Panc1 (cell line): ENCODE data around the gene CFAP45. TPM values are rescaled to one million over a fixed set of nuclear protein-coding genes. Genes with fewer than 3 reads are reported as not detected.

Experiments
- ATAC-seq: fragments of 200-7000 bp; cut with Tn5 transposase; 2 replicates; pipeline ENCODE4 v1.9.1; 2020; ENCODE audit warnings: mild to moderate bottlenecking, moderate library complexity
- BruUV-seq: library from RNA; stranded (reverse); fragments of 400-500 nt; replicated peaks from 2 replicates; lab custom pipeline; 2021; lab: Mats Ljungman, UMichigan
- CTCF ChIA-PET: fragments of 300-600 bp; sonication (Branson Sonifier 250); formaldehyde crosslinking; loops from one replicate; lab custom pipeline; 2022; ENCODE audit warnings: antibody characterized with exemption; lab: Charles Lee
- POLR2A ChIA-PET: fragments of 300-600 bp; sonication (Branson Sonifier 250); formaldehyde crosslinking; loops from one replicate; lab custom pipeline; 2022; ENCODE audit warnings: antibody characterized with exemption; lab: Charles Lee
- DNase-seq: peaks from one replicate; pipeline ENCODE4 v3.0.0-alpha.2; 2010; ENCODE audit warnings: low read depth, low spot score
- H3K27ac ChIP-seq: 2 replicates; pipeline ENCODE4 v1.5.1; 2011; ENCODE audit warnings: mild to moderate bottlenecking, low read length, inconsistent platforms
- H3K27me3 ChIP-seq: fragments of 200-500 bp; sonication (Bioruptor generic); 2 replicates; pipeline ENCODE4 v1.6.0; 2014; ENCODE audit warnings: low read length, inconsistent platforms; ENCODE audit not compliant: control insufficient read depth, insufficient read depth
- H3K36me3 ChIP-seq: fragments of 200-500 bp; sonication (Bioruptor generic); 2 replicates; pipeline ENCODE4 v1.5.1; 2014; ENCODE audit warnings: inconsistent platforms, mild to moderate bottlenecking, low read length, moderate library complexity; ENCODE audit not compliant: control insufficient read depth, insufficient read depth
- H3K4me1 ChIP-seq: 2 replicates; pipeline ENCODE4 v1.5.1; 2011; ENCODE audit warnings: inconsistent platforms, mild to moderate bottlenecking, low read length, moderate library complexity; ENCODE audit not compliant: control insufficient read depth, insufficient read depth
- H3K4me3 ChIP-seq, 2 experiments: 2 replicates each; pipeline ENCODE4 v1.5.1; 2011 to 2012; ENCODE audit warnings: low read depth in 2 of 2, low read length in 2 of 2, mild to moderate bottlenecking in 2 of 2, inconsistent platforms in 1 of 2, moderate library complexity in 1 of 2
- H3K9me3 ChIP-seq: fragments of 200-500 bp; sonication (Bioruptor generic); 2 replicates; pipeline ENCODE4 v1.5.1; 2014; ENCODE audit warnings: low read depth, mild to moderate bottlenecking, inconsistent platforms, low read length, moderate library complexity; ENCODE audit not compliant: control insufficient read depth, insufficient read depth
- POLR2AphosphoS5 ChIP-seq: IDR thresholded peaks from 2 replicates; pipeline ENCODE4 v1.6.1; 2012; ENCODE audit warnings: mild to moderate bottlenecking, low read depth, low read length, moderate library complexity
- SIN3A ChIP-seq: IDR thresholded peaks from 2 replicates; pipeline ENCODE4 v1.6.1; 2012; ENCODE audit warnings: low read depth, mild to moderate bottlenecking, low read length, moderate library complexity, borderline replicate concordance; ENCODE audit not compliant: insufficient read depth
- TCF7L2 ChIP-seq: IDR thresholded peaks from 2 replicates; pipeline ENCODE4 v1.6.1; 2011; ENCODE audit warnings: mild to moderate bottlenecking, low read depth, low read length, inconsistent platforms
- in situ Hi-C: cut with HindIII; loops from 2 replicates; pipeline ENCODE4 v1.10.0; 2016; ENCODE audit warnings: low sequenced_read_pairs, low pct_unique_long_range_greater_than_20kb
- intact Hi-C: fragments of 100-400 bp; cut with micrococcal nuclease; formaldehyde crosslinking; loops from one replicate; pipeline ENCODE4 v1.10.0; 2022; ENCODE audit not compliant: unreplicated experiment
- total RNA-seq: library from RNA; stranded (reverse); gene quantifications from one replicate; pipeline ENCODE4 v1.2.1, GENCODE V29; 2021; ENCODE audit not compliant: unreplicated experiment
- TF ChIP-seq, protein P1 (sequence below): fragments of 450-650 bp; IDR thresholded peaks from 2 replicates; pipeline ENCODE4 v1.5.1; 2017; ENCODE audit warnings: mild to moderate bottlenecking
- TF ChIP-seq, protein P2 (sequence below), 2 experiments: IDR thresholded peaks; 2 replicates each; pipeline ENCODE4 v1.6.1; 2011 to 2012; ENCODE audit warnings: low read depth in 2 of 2, control low read depth in 1 of 2, low read length in 1 of 2, mild to moderate bottlenecking in 1 of 2, moderate library complexity in 1 of 2; ENCODE audit not compliant: insufficient read depth in 1 of 2

Gene CFAP45
- total RNA-seq, 1 experiment from 2014 or later = 1.6 TPM

DNA sequence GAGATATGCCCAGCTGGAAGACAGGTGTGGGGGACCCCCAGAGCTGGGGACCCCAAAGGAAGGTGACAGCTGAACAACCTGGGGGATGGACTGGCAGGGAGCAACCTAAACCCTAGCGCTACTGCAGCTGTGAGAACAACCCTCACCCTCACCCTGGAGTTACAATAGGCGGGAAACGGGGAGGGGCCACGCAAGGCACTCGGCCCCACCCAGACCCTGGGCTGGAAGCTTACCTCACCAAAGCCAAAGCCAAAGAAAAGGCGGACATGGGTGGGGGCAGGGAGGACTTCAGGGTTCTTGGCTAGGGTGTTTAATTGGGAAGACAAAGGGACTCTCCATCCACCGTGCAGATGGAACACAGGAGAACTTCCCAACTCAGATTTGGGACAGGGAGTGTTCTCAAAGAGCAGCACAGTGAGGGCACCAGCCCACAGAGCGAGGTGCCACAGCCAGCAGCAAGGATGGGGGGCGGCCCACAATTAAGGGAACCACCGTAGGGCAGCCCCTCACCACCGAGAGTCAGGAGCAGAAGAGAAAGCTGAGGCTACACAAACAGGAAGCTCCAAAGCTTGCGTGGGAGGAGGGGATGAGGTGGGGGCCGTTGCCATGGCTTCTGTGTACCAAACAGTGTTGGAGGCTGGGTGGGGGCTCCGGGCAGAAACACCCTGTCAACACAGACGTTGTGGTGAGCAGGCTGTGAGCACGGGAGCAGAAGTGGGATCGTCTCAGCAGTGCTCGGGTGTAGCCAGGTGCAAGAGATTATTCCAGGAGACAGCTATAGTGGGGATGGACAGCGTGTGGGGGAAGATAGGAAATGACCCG is 23.4 kb upstream of the CFAP45 start:
- TF ChIP-seq SIN3A (no peak), POLR2AphosphoS5 (no peak), TCF7L2 (no peak)
- TF ChIP-seq, protein P1, sequence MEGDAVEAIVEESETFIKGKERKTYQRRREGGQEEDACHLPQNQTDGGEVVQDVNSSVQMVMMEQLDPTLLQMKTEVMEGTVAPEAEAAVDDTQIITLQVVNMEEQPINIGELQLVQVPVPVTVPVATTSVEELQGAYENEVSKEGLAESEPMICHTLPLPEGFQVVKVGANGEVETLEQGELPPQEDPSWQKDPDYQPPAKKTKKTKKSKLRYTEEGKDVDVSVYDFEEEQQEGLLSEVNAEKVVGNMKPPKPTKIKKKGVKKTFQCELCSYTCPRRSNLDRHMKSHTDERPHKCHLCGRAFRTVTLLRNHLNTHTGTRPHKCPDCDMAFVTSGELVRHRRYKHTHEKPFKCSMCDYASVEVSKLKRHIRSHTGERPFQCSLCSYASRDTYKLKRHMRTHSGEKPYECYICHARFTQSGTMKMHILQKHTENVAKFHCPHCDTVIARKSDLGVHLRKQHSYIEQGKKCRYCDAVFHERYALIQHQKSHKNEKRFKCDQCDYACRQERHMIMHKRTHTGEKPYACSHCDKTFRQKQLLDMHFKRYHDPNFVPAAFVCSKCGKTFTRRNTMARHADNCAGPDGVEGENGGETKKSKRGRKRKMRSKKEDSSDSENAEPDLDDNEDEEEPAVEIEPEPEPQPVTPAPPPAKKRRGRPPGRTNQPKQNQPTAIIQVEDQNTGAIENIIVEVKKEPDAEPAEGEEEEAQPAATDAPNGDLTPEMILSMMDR = no peak
- TF ChIP-seq, protein P2, sequence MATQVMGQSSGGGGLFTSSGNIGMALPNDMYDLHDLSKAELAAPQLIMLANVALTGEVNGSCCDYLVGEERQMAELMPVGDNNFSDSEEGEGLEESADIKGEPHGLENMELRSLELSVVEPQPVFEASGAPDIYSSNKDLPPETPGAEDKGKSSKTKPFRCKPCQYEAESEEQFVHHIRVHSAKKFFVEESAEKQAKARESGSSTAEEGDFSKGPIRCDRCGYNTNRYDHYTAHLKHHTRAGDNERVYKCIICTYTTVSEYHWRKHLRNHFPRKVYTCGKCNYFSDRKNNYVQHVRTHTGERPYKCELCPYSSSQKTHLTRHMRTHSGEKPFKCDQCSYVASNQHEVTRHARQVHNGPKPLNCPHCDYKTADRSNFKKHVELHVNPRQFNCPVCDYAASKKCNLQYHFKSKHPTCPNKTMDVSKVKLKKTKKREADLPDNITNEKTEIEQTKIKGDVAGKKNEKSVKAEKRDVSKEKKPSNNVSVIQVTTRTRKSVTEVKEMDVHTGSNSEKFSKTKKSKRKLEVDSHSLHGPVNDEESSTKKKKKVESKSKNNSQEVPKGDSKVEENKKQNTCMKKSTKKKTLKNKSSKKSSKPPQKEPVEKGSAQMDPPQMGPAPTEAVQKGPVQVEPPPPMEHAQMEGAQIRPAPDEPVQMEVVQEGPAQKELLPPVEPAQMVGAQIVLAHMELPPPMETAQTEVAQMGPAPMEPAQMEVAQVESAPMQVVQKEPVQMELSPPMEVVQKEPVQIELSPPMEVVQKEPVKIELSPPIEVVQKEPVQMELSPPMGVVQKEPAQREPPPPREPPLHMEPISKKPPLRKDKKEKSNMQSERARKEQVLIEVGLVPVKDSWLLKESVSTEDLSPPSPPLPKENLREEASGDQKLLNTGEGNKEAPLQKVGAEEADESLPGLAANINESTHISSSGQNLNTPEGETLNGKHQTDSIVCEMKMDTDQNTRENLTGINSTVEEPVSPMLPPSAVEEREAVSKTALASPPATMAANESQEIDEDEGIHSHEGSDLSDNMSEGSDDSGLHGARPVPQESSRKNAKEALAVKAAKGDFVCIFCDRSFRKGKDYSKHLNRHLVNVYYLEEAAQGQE (IDR thresholded peaks at IDR 0.05; ENCODE audit: insufficient read depth in 1 of 2, low read depth in 2 of 2, low read length in 1 of 2) = no peak
- peak overlapping the region; percentile 81 to 96 for H3K4me3 ChIP-seq
- ATAC-seq (peak; percentile 20), DNase-seq (no peak)
- H3K4me1 ChIP-seq = peaks cover 54% of the 10 kb centered on the region
- no peaks in the 10 kb centered on the region for H3K9me3 ChIP-seq
- no TSS peak for BruUV-seq
- no peaks in the 10 kb centered on the region for H3K27me3 ChIP-seq
- ChIA-PET POLR2A (interaction anchor here (0.6 to 1.0 kb wide), 4 partner anchors 8 to 791 kb away, joined by 3 to 9 read pairs (median 6); partner anchors contain the start of gene SLAMF9), CTCF (no interaction called here)
- H3K27ac ChIP-seq = peak overlapping the region; percentile 87
- intact Hi-C loops (no loop called here), in situ Hi-C loops (no loop called here)
- 0 out of 2 replicates have a peak, but pooled peaks cover 5% of the 10 kb centered on the region for H3K36me3 ChIP-seq

DNA sequence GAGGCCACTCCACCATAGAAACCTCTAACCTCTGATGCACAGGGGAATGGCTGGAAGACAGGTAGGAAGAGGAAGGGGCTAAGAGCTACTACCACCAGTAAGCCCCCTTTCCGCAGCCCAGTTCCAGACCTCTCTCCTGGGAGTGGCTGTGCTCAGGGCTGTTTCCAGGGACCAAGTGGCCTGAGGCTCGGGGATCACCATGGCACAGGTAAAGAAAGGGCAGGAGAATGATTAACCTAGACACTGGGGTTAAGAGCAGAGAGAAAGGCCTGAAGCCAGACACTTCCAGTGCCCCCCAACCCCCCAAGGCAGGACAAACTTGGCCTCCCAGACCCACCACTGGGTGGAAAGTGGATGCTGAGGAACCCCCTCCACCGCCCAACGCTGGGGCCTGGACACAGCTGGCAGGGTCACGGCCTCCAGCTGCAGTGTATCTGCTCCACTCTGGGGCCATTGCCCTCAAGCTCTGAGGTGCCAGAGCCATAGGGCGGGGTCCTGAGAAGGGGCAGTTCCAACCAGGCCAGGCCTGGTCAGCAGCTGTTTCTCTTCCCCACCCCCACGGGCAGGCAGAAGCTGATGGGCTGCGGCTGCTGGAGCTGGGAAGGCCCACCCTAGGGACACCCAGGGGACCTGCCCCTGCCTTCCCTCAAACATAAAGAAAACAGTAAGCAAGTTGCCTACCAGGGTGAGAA is 22.7 kb upstream of the CFAP45 start:
- ChIA-PET CTCF (interaction anchor here (0.6 kb wide), 1 partner anchor 113 kb away, joined by 4 read pairs; no protein-coding TSS in a partner anchor), POLR2A (no interaction called here)
- H3K4me1 ChIP-seq = peaks cover 60% of the 10 kb centered on the region
- DNase-seq (no peak), ATAC-seq (no peak)
- H3K27ac ChIP-seq = peak overlapping the region; percentile 87
- peak overlapping the region; percentile 81 to 96 for H3K4me3 ChIP-seq
- in situ Hi-C loops (no loop called here), intact Hi-C loops (no loop called here)
- TF ChIP-seq, protein P1 = no peak
- TF ChIP-seq SIN3A (no peak), POLR2AphosphoS5 (no peak), TCF7L2 (no peak)
- TF ChIP-seq, protein P2 (IDR thresholded peaks at IDR 0.05; ENCODE audit: insufficient read depth in 1 of 2, low read depth in 2 of 2, low read length in 1 of 2) = no peak
- no peaks in the 10 kb centered on the region for H3K9me3 ChIP-seq
- H3K36me3 ChIP-seq = 0 out of 2 replicates have a peak, but pooled peaks cover 5% of the 10 kb centered on the region
- no peaks in the 10 kb centered on the region for H3K27me3 ChIP-seq
- BruUV-seq = no TSS peak
